GM12874 (cell line): ENCODE measurements around the gene COPA.

Source experiments
- CTCF ChIP-seq: IDR thresholded peaks from 2 replicates; pipeline ENCODE4 v1.5.1; 2011; ENCODE audit warnings: low read depth, mild to moderate bottlenecking, control low read depth, low read length, moderate library complexity; ENCODE audit not compliant: insufficient read depth

The COPA gene

DNA sequence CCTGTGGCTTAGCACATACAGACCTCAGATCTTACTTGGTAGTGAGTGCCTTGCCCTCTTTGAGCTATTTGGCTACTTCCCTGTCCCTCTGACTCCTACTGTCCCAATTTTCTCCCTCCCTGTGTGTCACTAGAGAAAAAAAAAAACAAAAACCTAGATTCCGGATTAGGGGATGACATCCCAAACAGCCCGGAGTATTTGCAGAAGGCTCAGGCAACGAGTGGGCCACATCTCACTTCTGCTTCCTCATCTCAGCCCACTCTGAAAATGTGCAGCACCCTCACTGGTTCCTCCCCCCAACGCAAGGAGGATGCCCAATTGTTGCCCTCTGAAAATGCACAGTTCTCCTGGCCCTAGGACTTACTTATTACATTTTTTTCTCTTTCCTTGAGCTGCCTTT, 28.7 kb upstream of the COPA start:
- no peak for TF ChIP-seq CTCF

DNA sequence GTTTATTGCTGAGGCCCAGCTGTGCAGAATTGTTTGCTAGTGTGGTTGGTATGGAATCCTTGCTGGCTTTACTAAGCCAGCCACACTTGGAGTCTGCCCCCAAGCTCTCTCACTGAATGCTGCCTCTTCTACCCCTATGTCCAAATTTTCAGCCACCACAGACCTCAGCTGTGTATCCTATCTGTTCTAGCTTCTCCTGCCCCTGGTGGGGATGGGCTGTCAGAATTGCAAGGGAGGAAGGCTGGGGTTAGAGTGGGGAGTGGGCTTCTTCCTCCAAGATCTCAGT, 28.2 kb upstream of the COPA start:
- TF ChIP-seq CTCF = no peak

DNA sequence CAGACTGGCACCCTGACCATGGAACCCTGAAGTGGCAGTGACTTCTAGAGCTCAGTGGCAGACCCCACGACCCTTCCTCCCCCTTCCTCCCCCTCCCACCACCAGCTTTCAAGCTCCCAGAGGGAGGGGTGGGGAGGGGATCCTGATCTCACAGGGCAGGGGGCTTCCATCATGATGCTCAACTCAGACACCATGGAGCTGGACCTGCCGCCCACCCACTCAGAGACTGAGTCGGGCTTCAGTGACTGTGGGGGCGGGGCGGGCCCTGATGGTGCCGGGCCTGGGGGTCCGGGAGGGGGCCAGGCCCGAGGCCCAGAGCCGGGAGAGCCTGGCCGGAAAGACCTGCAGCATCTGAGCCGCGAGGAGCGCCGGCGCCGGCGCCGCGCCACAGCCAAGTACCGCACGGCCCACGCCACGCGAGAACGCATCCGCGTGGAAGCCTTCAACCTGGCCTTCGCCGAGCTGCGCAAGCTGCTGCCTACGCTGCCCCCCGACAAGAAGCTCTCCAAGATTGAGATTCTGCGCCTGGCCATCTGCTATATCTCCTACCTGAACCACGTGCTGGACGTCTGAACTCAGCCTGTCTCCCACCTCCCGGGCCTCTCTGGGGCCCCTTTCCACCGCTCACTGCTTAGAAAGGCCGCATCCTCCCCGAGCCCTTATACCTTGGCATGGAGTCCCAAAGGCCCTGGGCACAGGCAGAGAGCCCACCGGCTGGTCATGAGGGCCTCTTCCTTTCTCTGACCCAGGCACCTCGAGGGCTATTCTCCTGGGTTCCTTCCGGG, 27.7 kb upstream of the COPA start:
- no peak for TF ChIP-seq CTCF

GRCh38 chr1:160369087-160369486, 26.0 kb upstream of the COPA start:
- no peak for TF ChIP-seq CTCF

- no peak for TF ChIP-seq CTCF
Measured at GRCh38 chr1:160367934-160368923, 25.2 kb upstream of the COPA start.

DNA sequence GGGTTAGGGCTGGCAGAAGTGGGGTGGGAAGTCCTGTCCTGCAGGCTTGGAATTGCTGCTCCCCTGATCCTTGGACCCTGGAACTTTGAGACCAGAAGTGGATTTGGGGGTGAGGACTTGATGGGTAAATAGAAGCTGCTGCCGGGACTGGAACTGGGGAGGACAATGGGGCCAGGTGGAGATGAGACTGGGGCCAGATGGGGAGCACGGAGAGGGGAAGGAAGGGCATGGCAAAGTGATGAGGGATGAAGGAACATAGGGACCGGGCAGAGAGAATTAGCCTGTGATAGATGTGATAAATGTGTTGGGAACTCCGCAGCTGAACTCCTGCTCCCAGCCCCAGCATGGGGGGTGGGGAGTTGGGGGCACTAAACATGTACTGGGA, 24.5 kb upstream of the COPA start:
- TF ChIP-seq CTCF = no peak

GRCh38 chr1:160366731-160367515, 23.9 kb upstream of the COPA start, which contains the start of gene NHLH1:
TSS of gene NHLH1 (plus strand) at chr1:160367071. CDS start at chr1:160370732, 3,661 bp downstream.
- TF ChIP-seq CTCF = no peak
